A549 (cell line): Measurements from ENCODE around the gene KCNQ1. TPM values are rescaled to one million over a fixed set of nuclear protein-coding genes. Genes with fewer than 3 reads are reported as not detected.

ENCODE experiments used
- ATAC-seq, 2 experiments: fragments of 200-7000 bp in 1 of 2; fragments of >200 bp in 1 of 2; cut with Nextera tagmentation in 1 of 2; cut with Tn5 transposase in 1 of 2; 3 replicates each; pipeline versions ENCODE4 v1.8.0 to v1.9.1; 2018 to 2020; ENCODE audit warnings: mild to moderate bottlenecking in 1 of 2, moderate library complexity in 1 of 2
- CTCF ChIA-PET: fragments of 300-600 bp; sonication (Branson Sonifier 250); formaldehyde crosslinking; extraction: SDS; loops from one replicate; lab custom pipeline; 2021; ENCODE audit warnings: antibody characterized with exemption, inconsistent platforms; lab: Yijun Ruan, JAX
- POLR2A ChIA-PET: fragments of 350-600 bp; formaldehyde crosslinking; extraction: SDS; loops from one replicate; lab custom pipeline; 2021; ENCODE audit warnings: antibody characterized with exemption, inconsistent platforms; lab: Yijun Ruan, JAX
- DNase-seq, 2 experiments: peaks; one replicate each; pipeline versions ENCODE4 v3.0.0 to v3.0.0-alpha.2; 2011 to 2016; ENCODE audit warnings: low read depth in 1 of 2, low spot score in 1 of 2
- FAIRE-seq: peaks from 2 replicates; lab custom pipeline; 2011; peaks lifted over from hg19 to GRCh38; lab: Jason Lieb, UNC
- H3K27ac ChIP-seq, 2 experiments: fragments of >200 bp; sonication (Bioruptor Twin); formaldehyde crosslinking; 3 replicates each; pipeline ENCODE4 v1.5.1; 2016 to 2017
- H3K4me1 ChIP-seq: fragments of >200 bp; sonication (Bioruptor Twin); formaldehyde crosslinking; 3 replicates; pipeline ENCODE4 v1.6.1; 2016
- H3K4me2 ChIP-seq: fragments of >200 bp; sonication (Bioruptor Twin); formaldehyde crosslinking; 3 replicates; pipeline ENCODE4 v1.6.1; 2016
- H3K4me3 ChIP-seq: fragments of >200 bp; sonication (Bioruptor Twin); formaldehyde crosslinking; 3 replicates; pipeline ENCODE4 v1.5.1; 2016
- H3K9me3 ChIP-seq: fragments of >200 bp; sonication (Bioruptor Twin); formaldehyde crosslinking; 3 replicates; pipeline ENCODE4 v1.6.1; 2016
- BCL3 ChIP-seq: fragments of >200 bp; sonication (Bioruptor Twin); formaldehyde crosslinking; IDR thresholded peaks from 3 replicates; pipeline ENCODE4 v1.6.1; 2016
- CBX8 ChIP-seq: fragments of 200-600 bp; sonication (generic); IDR thresholded peaks from 2 replicates; pipeline ENCODE4 v1.6.1; 2016
- CEBPB ChIP-seq, 2 experiments: fragments of >200 bp in 1 of 2; sonication (Bioruptor Twin) in 1 of 2; formaldehyde crosslinking in 1 of 2; IDR thresholded peaks; 2 replicates each; pipeline ENCODE4 v1.6.1; 2012 to 2016
- EHMT2 ChIP-seq: fragments of 200-600 bp; sonication (generic); IDR thresholded peaks from 2 replicates; pipeline ENCODE4 v1.6.1; 2016; ENCODE audit warnings: antibody characterized with exemption, low read depth, mild to moderate bottlenecking, moderate library complexity
- FOXS1 ChIP-seq: fragments of 250-450 bp; sonication (Bioruptor Pico); IDR thresholded peaks from 2 replicates; pipeline ENCODE4 v1.5.0; 2020; ENCODE audit warnings: mild to moderate bottlenecking, moderate library complexity
- HDAC2 ChIP-seq: fragments of 200-600 bp; sonication (generic); IDR thresholded peaks from 2 replicates; pipeline ENCODE4 v1.6.1; 2016
- HOXA7 ChIP-seq: fragments of 250-450 bp; sonication (Bioruptor Pico); IDR thresholded peaks from 2 replicates; pipeline ENCODE4 v1.5.0; 2020; ENCODE audit warnings: mild to moderate bottlenecking, moderate library complexity
- HOXB5 ChIP-seq: fragments of 250-450 bp; sonication (Bioruptor Pico); IDR thresholded peaks from 2 replicates; pipeline ENCODE4 v1.5.0; 2020; ENCODE audit warnings: mild to moderate bottlenecking, moderate library complexity
- JUNB ChIP-seq: fragments of >200 bp; sonication (Bioruptor Twin); formaldehyde crosslinking; IDR thresholded peaks from 2 replicates; pipeline ENCODE4 v1.6.1; 2016
- KDM1A ChIP-seq: fragments of 200-600 bp; sonication (generic); IDR thresholded peaks from 2 replicates; pipeline ENCODE4 v1.6.1; 2016; ENCODE audit warnings: low read depth, mild to moderate bottlenecking
- MAZ ChIP-seq: fragments of 150-350 bp; IDR thresholded peaks from 2 replicates; pipeline ENCODE4 v1.6.1; 2014; ENCODE audit warnings: antibody characterized with exemption, low read depth, low read length, borderline replicate concordance
- POLR2A ChIP-seq: IDR thresholded peaks from 2 replicates; pipeline ENCODE4 v1.6.1; 2012; ENCODE audit warnings: mild to moderate bottlenecking, low read length
- POLR2AphosphoS2 ChIP-seq: conservative IDR thresholded peaks from 2 replicates; pipeline ENCODE4 v1.6.1; 2012; ENCODE audit warnings: low read length, improper control_type of control experiment, inconsistent platforms
- RAD21 ChIP-seq, 2 experiments: fragments of >200 bp in 1 of 2; sonication (Bioruptor Twin) in 1 of 2; formaldehyde crosslinking in 1 of 2; IDR thresholded peaks in 1 of 2; conservative IDR thresholded peaks in 1 of 2; 2 replicates in 1 of 2; 3 replicates in 1 of 2; pipeline ENCODE4 v1.6.1; 2012 to 2018; ENCODE audit warnings: inconsistent platforms in 1 of 2
- RARB ChIP-seq: fragments of 250-450 bp; sonication (Bioruptor Pico); IDR thresholded peaks from 2 replicates; pipeline ENCODE4 v1.8.0; 2021; ENCODE audit warnings: mild to moderate bottlenecking, moderate library complexity
- RCOR1 ChIP-seq: fragments of 150-350 bp; IDR thresholded peaks from 2 replicates; pipeline ENCODE4 v1.6.1; 2014; ENCODE audit warnings: antibody characterized with exemption, low read length, low read depth
- REST ChIP-seq: fragments of 200-600 bp; sonication (generic); IDR thresholded peaks from 2 replicates; pipeline ENCODE4 v1.6.1; 2016; ENCODE audit warnings: antibody characterized with exemption, mild to moderate bottlenecking, moderate library complexity
- RFX5 ChIP-seq: fragments of 450-650 bp; IDR thresholded peaks from 2 replicates; pipeline ENCODE4 v1.7.1; 2014; ENCODE audit warnings: antibody characterized with exemption, mild to moderate bottlenecking, moderate library complexity
- SREBF2 ChIP-seq: fragments of 450-650 bp; IDR thresholded peaks from 2 replicates; pipeline ENCODE4 v1.6.1; 2014; ENCODE audit warnings: mild to moderate bottlenecking, moderate library complexity
- ZC3H11A ChIP-seq: fragments of 450-650 bp; IDR thresholded peaks from 2 replicates; pipeline ENCODE4 v1.6.1; 2014; ENCODE audit warnings: antibody characterized with exemption, mild to moderate bottlenecking
- ZNF302 ChIP-seq: fragments of 250-450 bp; sonication (Bioruptor Pico); IDR thresholded peaks from 2 replicates; pipeline ENCODE4 v1.9.0; 2021; ENCODE audit warnings: inconsistent platforms, mild to moderate bottlenecking, moderate library complexity
- WGBS: methylation state at CpG from one replicate; pipeline ENCODE4 v1.1.6; 2017; ENCODE audit errors: missing lambda C conversion rate; 5-methylcytosine and 5-hydroxymethylcytosine counted together
- polyA plus RNA-seq, 4 experiments: library from polyadenylated mRNA; depleted of rRNA in 3 of 4; stranded (reverse); fragments of >200 nt; fragmentation: RNase III in 1 of 4; extraction: RNeasy Plus Mini Kit Qiagen cat#74134 plus additional on column Dnase treatment in 1 of 4; gene quantifications; 2 replicates in 3 of 4; 3 replicates in 1 of 4; pipeline ENCODE4 v1.2.3, GENCODE V29; 2011 to 2017

The KCNQ1 gene
- polyA plus RNA-seq, 2 of the 4 experiments (the other 2 are of a cell fraction): 0.14 to 0.17 TPM

GRCh38 chr11:2709429-2709828 is 264.6 kb downstream of the KCNQ1 start:
- ChIA-PET CTCF (interaction anchor here (2.0 kb wide), 1 partner anchor 10 kb away, joined by 10 read pairs; no protein-coding TSS in a partner anchor), POLR2A (no interaction called here)

GRCh38 chr11:2711161-2711560 is 266.4 kb downstream of the KCNQ1 start:
- CTCF ChIA-PET: interaction anchor here (0.6 kb wide), 1 partner anchor 207 kb away, joined by 3 read pairs; no protein-coding TSS in a partner anchor
- no peaks in the 10 kb centered on the region for H3K9me3 ChIP-seq
- DNase-seq: no peak
- 72% methylated on average over 6 of the region's 6 CpGs for WGBS
- TF ChIP-seq BCL3 (no peak), RARB (CRISPR knock-in tag) (no peak), JUNB (no peak), ZC3H11A (no peak), RCOR1 (no peak), POLR2A (no peak), EHMT2 (no peak)
- TF ChIP-seq, all 56 proteins: peak for 0
- POLR2A ChIA-PET: no interaction called here
- no peak overlapping the region for H3K27ac ChIP-seq
- H3K4me2 ChIP-seq: no peak overlapping the region
- H3K4me3 ChIP-seq: no peak overlapping the region
- FAIRE-seq (no peak), ATAC-seq (no peak)
- H3K4me1 ChIP-seq: no peaks in the 10 kb centered on the region

More at GRCh38 chr11:2709429-2709828, 264.6 kb downstream of the KCNQ1 start:
- WGBS: 51% methylated on average over 8 of the region's 8 CpGs
- ATAC-seq: no peak
- H3K4me3 ChIP-seq: no peak overlapping the region
- TF ChIP-seq CEBPB (IDR thresholded peaks at IDR 0.05) (peak; percentile 76 to 88), RAD21 (conservative IDR thresholded peaks at IDR 0.05 in 1 of 2, IDR thresholded peaks at IDR 0.05 in 1 of 2) (no peak)
- TF ChIP-seq, all 56 proteins: peak for 1
- DNase-seq (no peak), FAIRE-seq (no peak)
- no peaks in the 10 kb centered on the region for H3K4me1 ChIP-seq
- H3K4me2 ChIP-seq: no peak overlapping the region
- H3K27ac ChIP-seq: no peak overlapping the region
- no peaks in the 10 kb centered on the region for H3K9me3 ChIP-seq

GRCh38 chr11:2713094-2713493 is 268.3 kb downstream of the KCNQ1 start:
- ATAC-seq (no peak), FAIRE-seq (no peak), DNase-seq (no peak)
- Histone ChIP-seq H3K4me3 (no peak overlapping the region), H3K27ac (no peak overlapping the region), H3K4me2 (no peak overlapping the region), H3K9me3 (no peaks in the 10 kb centered on the region), H3K4me1 (no peaks in the 10 kb centered on the region)
- WGBS: 61% methylated on average over 12 of the region's 12 CpGs
- ChIA-PET CTCF (interaction anchor here (1.3 kb wide), 1 partner anchor 11 kb away, joined by 5 read pairs; no protein-coding TSS in a partner anchor), POLR2A (no interaction called here)
- TF ChIP-seq CBX8: no peak
- TF ChIP-seq ZNF302 (CRISPR knock-in tag): no peak
- no peak for TF ChIP-seq MAZ
- no peak for TF ChIP-seq SREBF2
- TF ChIP-seq FOXS1 (CRISPR knock-in tag): no peak

- Histone ChIP-seq H3K9me3 (no peaks in the 10 kb centered on the region), H3K4me1 (no peaks in the 10 kb centered on the region), H3K27ac (no peak overlapping the region), H3K4me2 (no peak overlapping the region), H3K4me3 (no peak overlapping the region)
- FAIRE-seq (no peak), DNase-seq (no peak), ATAC-seq (no peak)
- TF ChIP-seq JUNB (no peak), REST (no peak), HOXB5 (no peak), RARB (CRISPR knock-in tag) (no peak), RFX5 (no peak), HDAC2 (no peak), KDM1A (no peak), RCOR1 (no peak), HOXA7 (CRISPR knock-in tag) (no peak), POLR2AphosphoS2 (no peak)
- 78% methylated on average over 23 of the region's 26 CpGs for WGBS
- POLR2A ChIA-PET: no interaction called here
- CTCF ChIA-PET: interaction anchor here (0.6 to 1.5 kb wide), 4 partner anchors 10 to 178 kb away, joined by 3 to 5 read pairs (median 4); no protein-coding TSS in a partner anchor
These were observed 269.1 kb downstream of the KCNQ1 start for GRCh38 chr11:2713661-2714462.
